Neural cell (in vitro differentiated cells): ENCODE results near the gene PPP1R14B. TPM values are rescaled to one million over a fixed set of nuclear protein-coding genes. Genes with fewer than 3 reads are reported as not detected.

Experiments
- H2AFZ ChIP-seq: fragments of 200-600, 300-800 bp; sonication (generic), shearing (Covaris generic); 2 replicates; pipeline ENCODE4 v1.6.0; 2014; ENCODE audit warnings: low read depth, mild to moderate bottlenecking, antibody characterized with exemption, low read length, moderate library complexity
- H3F3A ChIP-seq: fragments of 200-600 bp; shearing (Covaris generic); 2 replicates; pipeline ENCODE4 v1.6.1; 2016; ENCODE audit warnings: mild to moderate bottlenecking, moderate library complexity, mixed read lengths, antibody characterized with exemption, low read length; ENCODE audit not compliant: insufficient read depth, poor library complexity, severe bottlenecking
- H3K27ac ChIP-seq: fragments of 200-600, 300-800 bp; sonication (generic), shearing (Covaris generic); 2 replicates; pipeline ENCODE4 v1.5.1; 2014; ENCODE audit warnings: mild to moderate bottlenecking, low read length, moderate library complexity
- H3K27me3 ChIP-seq: fragments of 300-800, 200-600 bp; sonication (generic), shearing (Covaris generic); 2 replicates; pipeline ENCODE4 v1.6.0; 2014; ENCODE audit warnings: mild to moderate bottlenecking, low read depth, low read length, moderate library complexity; ENCODE audit not compliant: insufficient read depth
- H3K36me3 ChIP-seq: fragments of 300-800, 200-600 bp; sonication (generic), shearing (Covaris generic); 2 replicates; pipeline ENCODE4 v1.5.1; 2014; ENCODE audit warnings: mild to moderate bottlenecking, antibody characterized with exemption, low read length, moderate library complexity; ENCODE audit not compliant: insufficient read depth
- H3K4me2 ChIP-seq: fragments of 300-800, 200-600 bp; sonication (generic), shearing (Covaris generic); 2 replicates; pipeline ENCODE4 v1.6.0; 2014; ENCODE audit warnings: mild to moderate bottlenecking, low read length
- H3K4me3 ChIP-seq: fragments of 300-800, 200-600 bp; sonication (generic), shearing (Covaris generic); 2 replicates; pipeline ENCODE4 v1.5.1; 2014; ENCODE audit warnings: mild to moderate bottlenecking, low read length, moderate library complexity
- H3K79me2 ChIP-seq: fragments of 200-600 bp; shearing (Covaris generic); replicated peaks from 2 replicates; pipeline ENCODE4 v1.6.0; 2014; ENCODE audit warnings: mild to moderate bottlenecking, low read length, moderate library complexity; ENCODE audit not compliant: insufficient read depth
- H3K9ac ChIP-seq: fragments of 300-800, 200-600 bp; sonication (generic), shearing (Covaris generic); 2 replicates; pipeline ENCODE4 v1.6.1; 2016; ENCODE audit warnings: mild to moderate bottlenecking, low read length, mixed read lengths
- H3K9me2 ChIP-seq: fragments of 200-600 bp; shearing (Covaris generic); 2 replicates; pipeline ENCODE4 v1.6.1; 2016; ENCODE audit warnings: mild to moderate bottlenecking, low read length, mixed read lengths; ENCODE audit not compliant: insufficient read depth
- H3K9me3 ChIP-seq: fragments of 200-600, 300-800 bp; sonication (generic), shearing (Covaris generic); 2 replicates; pipeline ENCODE4 v1.6.1; 2016; ENCODE audit warnings: mild to moderate bottlenecking, mixed run types, low read length, moderate library complexity, mixed read lengths
- H4K20me1 ChIP-seq: fragments of 200-600 bp; shearing (Covaris generic); 2 replicates; pipeline ENCODE4 v1.6.1; 2016; ENCODE audit warnings: mild to moderate bottlenecking, mixed run types; ENCODE audit not compliant: insufficient read depth
- CTCF ChIP-seq: fragments of 450-650 bp; IDR thresholded peaks from 2 replicates; pipeline ENCODE4 v1.5.1; 2014; ENCODE audit warnings: antibody characterized with exemption, mild to moderate bottlenecking, moderate library complexity; ENCODE audit not compliant: poor library complexity, severe bottlenecking
- EP300 ChIP-seq: fragments of 450-650 bp; conservative IDR thresholded peaks from 2 replicates; pipeline ENCODE4 v1.6.1; 2014; ENCODE audit warnings: antibody characterized with exemption, mild to moderate bottlenecking, moderate library complexity; ENCODE audit not compliant: poor library complexity, severe bottlenecking
- EZH2 ChIP-seq: fragments of 200-600, 300-800 bp; shearing (Covaris generic), sonication (generic); IDR thresholded peaks from 2 replicates; pipeline ENCODE4 v1.6.1; 2014; ENCODE audit warnings: antibody characterized with exemption, low read length, borderline replicate concordance, mild to moderate bottlenecking; ENCODE audit not compliant: insufficient read depth, poor library complexity, severe bottlenecking
- MXI1 ChIP-seq: fragments of 450-650 bp; conservative IDR thresholded peaks from 2 replicates; pipeline ENCODE4 v1.6.1; 2014; ENCODE audit warnings: antibody characterized with exemption, mild to moderate bottlenecking; ENCODE audit not compliant: poor library complexity, severe bottlenecking
- POLR2AphosphoS5 ChIP-seq: IDR thresholded peaks from 2 replicates; pipeline ENCODE4 v1.6.1; 2012
- RAD21 ChIP-seq: fragments of 450-650 bp; conservative IDR thresholded peaks from 2 replicates; pipeline ENCODE4 v1.6.1; 2014; ENCODE audit warnings: antibody characterized with exemption, mild to moderate bottlenecking, moderate library complexity
- REST ChIP-seq: IDR thresholded peaks from 2 replicates; pipeline ENCODE4 v1.6.1; 2012; ENCODE audit warnings: borderline replicate concordance
- SMC3 ChIP-seq: fragments of 450-650 bp; conservative IDR thresholded peaks from 2 replicates; pipeline ENCODE4 v1.6.1; 2014; ENCODE audit warnings: antibody characterized with exemption, mild to moderate bottlenecking, moderate library complexity; ENCODE audit not compliant: poor library complexity
- TAF1 ChIP-seq: IDR thresholded peaks from 2 replicates; pipeline ENCODE4 v1.6.1; 2012; ENCODE audit warnings: low read depth
- polyA plus RNA-seq: library from polyadenylated mRNA; depleted of rRNA; stranded (reverse); fragments of >200 nt; gene quantifications from 2 replicates; pipeline ENCODE4 v1.2.3, GENCODE V29; 2014

The PPP1R14B gene
- polyA plus RNA-seq, 1 donor from 2014 or later: 400 TPM

- Histone ChIP-seq H3K9ac (no peak overlapping the region), H3K27ac (no peak overlapping the region), H4K20me1 (no peaks in the 10 kb centered on the region), H3K79me2 (no peaks in the 10 kb centered on the region), H3K4me3 (no peak overlapping the region), H2AFZ (no peak overlapping the region), H3K9me3 (no peaks in the 10 kb centered on the region), H3F3A (peaks cover 6% of the 10 kb centered on the region), H3K27me3 (no peaks in the 10 kb centered on the region), H3K9me2 (no peaks in the 10 kb centered on the region), H3K4me2 (no peak overlapping the region), H3K36me3 (no peaks in the 10 kb centered on the region)
- TF ChIP-seq RAD21 (no peak), POLR2AphosphoS5 (no peak), CTCF (no peak), REST (no peak), MXI1 (no peak), EP300 (no peak), SMC3 (no peak), EZH2 (no peak), TAF1 (no peak)
These were observed 20.6 kb upstream of the PPP1R14B start for GRCh38 chr11:64267207-64267945.

GRCh38 chr11:64266339-64266738 is 19.6 kb upstream of the PPP1R14B start:
- no peaks in the 10 kb centered on the region for H3K79me2 ChIP-seq
- H3K36me3 ChIP-seq: no peaks in the 10 kb centered on the region

More at GRCh38 chr11:64266339-64266738, 19.6 kb upstream of the PPP1R14B start:
- Histone ChIP-seq H3K27ac (no peak overlapping the region), H3K4me3 (no peak overlapping the region), H3K4me2 (no peak overlapping the region), H3K9me2 (no peaks in the 10 kb centered on the region), H3K9me3 (no peaks in the 10 kb centered on the region), H3K27me3 (no peaks in the 10 kb centered on the region), H2AFZ (no peak overlapping the region), H4K20me1 (no peaks in the 10 kb centered on the region), H3F3A (peaks cover 6% of the 10 kb centered on the region), H3K9ac (no peak overlapping the region)
- no peak for TF ChIP-seq SMC3
- TF ChIP-seq TAF1: no peak
- no peak for TF ChIP-seq MXI1
- TF ChIP-seq EP300: no peak
- TF ChIP-seq RAD21: no peak
- TF ChIP-seq REST: no peak
- no peak for TF ChIP-seq EZH2
- no peak for TF ChIP-seq CTCF
- no peak for TF ChIP-seq POLR2AphosphoS5
